Upper lobe of left lung (tissue), 6 donors: ENCODE data around the gene SULT1C3. TPM values are rescaled to one million over a fixed set of nuclear protein-coding genes. Genes with fewer than 3 reads are reported as not detected.

ENCODE experiments used
- ATAC-seq, 2 donors: fragments of 200-7000 bp; cut with Tn5 transposase; one replicate each; pipeline ENCODE4 v1.9.1; 2022; ENCODE audit warnings: mild to moderate bottlenecking in 2 of 2, moderate library complexity in 2 of 2; ENCODE audit not compliant: low FRiP score in 2 of 2
- DNase-seq, 2 donors: peaks; one replicate each; pipeline ENCODE4 v3.0.0-alpha.2; 2019 to 2020
- H3K27ac ChIP-seq, 4 donors: fragments of 200-600 bp; sonication (generic); one replicate each; pipeline ENCODE4 v1.5.1; 2016 to 2019
- H3K27me3 ChIP-seq, 4 donors: fragments of 200-600 bp; sonication (generic); one replicate each; pipeline ENCODE4 v1.5.1; 2017 to 2019
- H3K36me3 ChIP-seq, 4 donors: fragments of 200-600 bp; sonication (generic); one replicate each; pipeline ENCODE4 v1.5.1; 2016 to 2019
- H3K4me1 ChIP-seq, 4 donors: fragments of 200-600 bp; sonication (generic); one replicate each; pipeline ENCODE4 v1.5.1; 2018 to 2019
- H3K4me3 ChIP-seq, 4 donors: fragments of 200-600 bp; sonication (generic); one replicate each; pipeline ENCODE4 v1.5.1; 2017 to 2019; ENCODE audit warnings: mild to moderate bottlenecking in 2 of 4, moderate library complexity in 1 of 4
- H3K9me3 ChIP-seq, 4 donors: fragments of 200-600 bp; sonication (generic); one replicate each; pipeline ENCODE4 v1.5.1; 2018 to 2019
- CTCF ChIP-seq, 6 experiments: fragments of 450-650 bp in 4 of 6; fragments of 200-600 bp in 2 of 6; sonication (generic) in 2 of 6; IDR thresholded peaks; one replicate each; pipeline ENCODE4 v1.5.1; 2016 to 2019; ENCODE audit warnings: antibody characterized with exemption in 6 of 6
- EP300 ChIP-seq, 4 donors: sonication (generic); formaldehyde crosslinking; IDR thresholded peaks; one replicate each; pipeline ENCODE4 v1.5.1; 2017; ENCODE audit warnings: antibody characterized with exemption in 4 of 4, control low read depth in 2 of 4
- POLR2A ChIP-seq, 4 donors: fragments of 450-650 bp; IDR thresholded peaks; one replicate each; pipeline ENCODE4 v1.5.1; 2016 to 2017; ENCODE audit warnings: antibody characterized with exemption in 4 of 4, mild to moderate bottlenecking in 2 of 4
- POLR2AphosphoS5 ChIP-seq, 2 donors: sonication (generic); formaldehyde crosslinking; IDR thresholded peaks; one replicate each; pipeline ENCODE4 v1.5.1; 2017; ENCODE audit warnings: antibody characterized with exemption in 2 of 2
- WGBS, 2 donors: methylation state at CpG; one replicate each; pipeline ENCODE4 v1.1.5; 2017 to 2018; 5-methylcytosine and 5-hydroxymethylcytosine counted together
- total RNA-seq, 6 donors: library from RNA; depleted of rRNA in 4 of 6; stranded (reverse); fragments of >200 nt in 4 of 6; gene quantifications; one replicate each; pipeline versions ENCODE4 v1.1.0 to v1.2.1, GENCODE V29; 2016 to 2021
- donor health status: DM: no; HTN: no; CAD: no; lungs with moderate emphysema.
- donor health status: DM: no; HTN: yes; CAD: no; lungs with severe emphysema.

SULT1C3 gene
- total RNA-seq, 6 donors from 2014 or later, result not detected

- Histone ChIP-seq H3K4me1 (peaks cover 0 to 5% (median 2%) of the 10 kb centered on the region in 4 donors), H3K4me3 (no peak overlapping the region), H3K27ac (peak overlapping the region in 1 of 4 donors; percentile 21), H3K9me3 (no peaks in the 10 kb centered on the region), H3K27me3 (no peaks in the 10 kb centered on the region), H3K36me3 (no peaks in the 10 kb centered on the region)
- no peak for TF ChIP-seq POLR2A (IDR thresholded peaks at IDR 0.05)
- no peak for TF ChIP-seq CTCF (IDR thresholded peaks at IDR 0.05)
- TF ChIP-seq EP300 (IDR thresholded peaks at IDR 0.05), result no peak
- no peak for TF ChIP-seq POLR2AphosphoS5 (IDR thresholded peaks at IDR 0.05)
- peak; percentile 52 to 61 for ATAC-seq
- DNase-seq, result peak in 1 of 2 donors; percentile 34
- WGBS, 2 donors, result 39 to 48% methylated on average over 5 of the region's 5 CpGs
Measured at GRCh38 chr2:108267101-108267500, 27.3 kb downstream of the SULT1C3 start.

GRCh38 chr2:108268001-108268400 lies 28.2 kb downstream of the SULT1C3 start:
- peaks cover 0 to 5% (median 2%) of the 10 kb centered on the region in 4 donors for H3K4me1 ChIP-seq
- TF ChIP-seq POLR2AphosphoS5 (IDR thresholded peaks at IDR 0.05) (no peak), EP300 (IDR thresholded peaks at IDR 0.05) (no peak), CTCF (IDR thresholded peaks at IDR 0.05) (no peak), POLR2A (IDR thresholded peaks at IDR 0.05) (no peak)
- no peaks in the 10 kb centered on the region for H3K27me3 ChIP-seq
- no peaks in the 10 kb centered on the region for H3K36me3 ChIP-seq
- ATAC-seq (peak in 1 of 2 donors; percentile 30), DNase-seq (no peak)
- H3K27ac ChIP-seq, result no peak overlapping the region
- no peak overlapping the region for H3K4me3 ChIP-seq
- 32 to 43% methylated on average over 4 of the region's 4 CpGs for WGBS, 2 donors
- H3K9me3 ChIP-seq, result no peaks in the 10 kb centered on the region

DNA sequence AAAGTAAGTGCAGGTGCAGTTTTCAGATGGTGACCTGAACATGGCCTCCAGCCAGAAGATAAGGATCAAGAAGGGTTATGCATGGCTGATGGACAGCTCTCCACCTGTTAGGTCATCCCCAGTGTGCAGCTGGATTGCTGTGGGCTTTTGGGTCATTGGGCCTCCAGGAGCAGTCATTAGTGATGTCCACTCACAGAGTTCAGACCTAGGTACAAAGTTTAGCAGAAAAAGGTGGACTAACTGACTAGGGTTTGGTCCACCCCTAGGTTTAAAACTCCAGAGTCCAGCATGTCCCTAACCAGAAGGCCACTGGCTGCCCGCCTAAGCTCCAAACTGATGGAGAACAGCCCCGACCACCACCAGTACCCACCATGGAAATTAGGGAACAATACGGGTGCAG lies 30.6 kb downstream of the SULT1C3 start:
- no peak for TF ChIP-seq POLR2A (IDR thresholded peaks at IDR 0.05)
- TF ChIP-seq POLR2AphosphoS5 (IDR thresholded peaks at IDR 0.05), result no peak
- no peak for TF ChIP-seq EP300 (IDR thresholded peaks at IDR 0.05)
- TF ChIP-seq CTCF (IDR thresholded peaks at IDR 0.05), result no peak
- peaks cover 0 to 5% (median 2%) of the 10 kb centered on the region in 4 donors for H3K4me1 ChIP-seq
- no peaks in the 10 kb centered on the region for H3K36me3 ChIP-seq
- H3K9me3 ChIP-seq, result no peaks in the 10 kb centered on the region
- ATAC-seq (no peak), DNase-seq (no peak)
- no peaks in the 10 kb centered on the region for H3K27me3 ChIP-seq
- no peak overlapping the region for H3K27ac ChIP-seq
- WGBS, 2 donors, result 79% methylated on average over 3 of the region's 3 CpGs; no CpG with 5 or more reads in 1 of the 2 donors
- H3K4me3 ChIP-seq, result no peak overlapping the region

DNA sequence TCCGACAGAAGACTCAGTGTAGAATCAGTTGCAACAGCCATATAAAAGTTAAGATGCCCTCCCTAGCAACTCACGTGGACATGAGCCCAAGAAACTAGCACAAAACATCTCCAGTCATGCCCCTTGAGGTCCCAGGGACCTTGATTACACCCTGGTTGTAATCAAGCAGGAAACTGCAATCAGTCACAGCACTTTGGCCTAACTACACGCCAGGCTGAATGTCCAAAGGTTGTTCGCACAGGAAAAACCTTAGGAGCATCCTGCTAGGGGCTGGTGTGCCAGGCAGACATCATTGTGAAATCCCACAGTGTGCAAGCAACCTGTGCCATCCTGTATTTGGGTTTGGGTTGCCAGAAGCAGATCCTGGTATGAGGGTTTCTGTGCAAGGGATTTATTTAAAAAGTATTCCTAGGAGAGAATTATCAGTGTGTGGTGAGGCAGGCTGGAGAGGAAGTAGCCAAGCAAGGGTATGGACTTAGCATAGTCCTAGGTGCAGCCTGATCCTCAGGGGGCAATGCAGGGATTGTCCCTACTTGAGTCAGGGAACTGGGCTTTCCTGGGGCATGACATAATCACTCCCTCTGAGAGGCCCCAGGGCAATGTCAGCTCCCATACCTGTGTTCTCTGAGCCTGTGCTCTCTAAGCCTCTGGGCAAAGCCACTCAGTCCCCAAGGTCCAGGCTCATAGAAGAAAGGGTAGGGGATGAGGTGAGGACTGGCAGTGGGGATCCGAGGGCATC lies 31.2 kb downstream of the SULT1C3 start:
- ATAC-seq, result no peak

More for the DNA sequence above, 31.2 kb downstream of the SULT1C3 start:
- Histone ChIP-seq H3K27me3 (no peaks in the 10 kb centered on the region), H3K4me1 (peaks cover 0 to 5% (median 2%) of the 10 kb centered on the region in 4 donors), H3K9me3 (no peaks in the 10 kb centered on the region), H3K4me3 (no peak overlapping the region), H3K27ac (peak overlapping the region in 1 of 4 donors; percentile 19), H3K36me3 (no peaks in the 10 kb centered on the region)
- DNase-seq, result no peak
- TF ChIP-seq CTCF (IDR thresholded peaks at IDR 0.05), result no peak
- no peak for TF ChIP-seq POLR2A (IDR thresholded peaks at IDR 0.05)
- no peak for TF ChIP-seq EP300 (IDR thresholded peaks at IDR 0.05)
- TF ChIP-seq POLR2AphosphoS5 (IDR thresholded peaks at IDR 0.05), result no peak
- WGBS, 2 donors, result 76 to 84% methylated on average over 2 to 5 of the region's 5 CpGs
